Superior temporal gyrus (tissue), 1 donor: ENCODE results near the gene ABI2.
"Not testable (repeated sequence)": the region's sequence is repeated elsewhere in the genome, so short reads cannot be mapped to it uniquely, and the experiment has no call there.

ENCODE experiments used
- DNase-seq: peaks from one replicate; pipeline ENCODE4 v3.0.0-alpha.2; 2016; ENCODE audit errors: extremely low spot score

The ABI2 gene

GRCh38 chr2:203327901-203328759 is at the start of gene ABI2:
Gene ABI2 (plus strand): TSS chr2:203328394. CDS start chr2:203328515, 121 bp downstream.
- peak; percentile 84 for DNase-seq

GRCh38 chr2:203279288-203279687 is 48.9 kb upstream of the ABI2 start:
- no peak for DNase-seq

- DNase-seq: no peak
These were observed 47.6 kb upstream of the ABI2 start for GRCh38 chr2:203280428-203281064.

DNA sequence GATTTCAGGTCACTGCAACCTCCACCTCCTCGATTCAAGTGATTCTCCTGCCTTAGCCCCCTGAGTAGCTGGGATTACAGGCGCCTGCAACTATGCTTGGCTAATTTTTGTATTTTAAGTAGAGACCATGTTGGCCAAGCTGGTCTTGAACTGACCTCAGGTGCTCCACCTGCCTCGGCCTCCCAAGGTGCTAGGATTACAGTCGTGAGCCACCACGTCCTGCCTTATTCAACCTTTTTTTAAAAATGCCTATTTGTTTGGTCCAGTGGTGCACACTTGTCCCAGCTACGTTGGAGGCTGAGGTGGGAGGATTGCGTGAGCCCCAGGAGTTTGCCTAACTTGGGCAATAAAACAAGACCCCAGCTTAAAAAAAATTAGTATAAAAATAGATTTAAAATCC is 46.1 kb upstream of the ABI2 start:
- no peak for DNase-seq

GRCh38 chr2:203286532-203286931 is 41.7 kb upstream of the ABI2 start:
- no peak for DNase-seq

GRCh38 chr2:203301667-203302066 is 26.5 kb upstream of the ABI2 start:
- DNase-seq: no peak

- DNase-seq: not testable (repeated sequence)
These were observed 25.6 kb upstream of the ABI2 start for GRCh38 chr2:203302586-203302985.

DNA sequence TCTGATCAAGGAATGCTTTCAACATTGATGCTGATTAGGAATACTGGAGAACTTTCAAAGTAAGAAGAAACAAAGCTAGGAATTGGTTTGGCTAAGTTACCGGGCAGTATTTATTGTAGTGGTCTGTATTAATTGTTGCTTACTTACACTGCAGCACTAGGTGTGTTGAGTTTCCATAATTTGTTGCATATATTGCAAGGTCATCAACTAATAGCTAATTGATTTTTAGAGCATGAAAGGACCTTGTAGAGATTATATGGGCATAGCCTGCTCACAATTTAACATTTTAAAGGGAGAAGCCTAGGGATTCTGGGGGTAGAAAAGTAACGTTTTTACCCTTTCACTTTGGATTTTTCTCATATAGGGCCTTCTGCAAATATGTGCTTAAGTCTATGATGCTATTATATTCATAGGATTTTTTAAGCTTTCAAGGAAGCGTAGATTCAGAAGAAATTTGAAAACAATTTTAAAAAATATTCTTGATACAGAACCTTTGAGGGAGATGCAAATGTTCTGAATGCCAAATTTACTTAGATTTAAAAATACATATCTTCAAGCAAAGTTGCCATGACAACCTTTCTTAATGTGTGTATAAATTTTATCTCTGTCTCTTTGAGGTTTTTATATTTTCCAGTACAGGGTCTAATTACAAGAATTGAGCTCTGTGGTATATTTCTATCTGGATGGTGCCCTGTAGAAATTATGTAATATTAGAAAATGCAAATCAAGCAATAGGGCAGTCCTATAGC is 17.3 kb upstream of the ABI2 start:
- DNase-seq: no peak

DNA sequence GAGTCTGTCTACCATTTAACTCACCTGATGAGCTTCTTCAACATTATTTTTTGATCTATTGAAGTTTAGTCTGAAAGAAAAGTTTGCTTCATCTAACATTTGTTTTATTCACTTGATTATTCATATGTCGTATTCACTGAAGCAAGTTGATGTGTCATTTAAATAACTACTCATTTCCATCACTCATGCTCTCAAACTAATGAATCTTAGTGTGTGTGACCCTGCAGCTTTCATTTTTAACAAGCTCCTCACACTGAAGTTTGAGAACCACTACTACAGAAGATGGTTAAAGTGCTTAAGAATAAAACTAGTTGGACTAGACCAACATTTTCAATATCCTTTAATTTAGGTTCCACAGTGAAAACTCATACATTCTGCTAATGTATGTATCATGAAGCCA is 1.8 kb upstream of the ABI2 start:
- DNase-seq: no peak

GRCh38 chr2:203327582-203327900 is 653 bp upstream of the ABI2 start:
- no peak for DNase-seq

GRCh38 chr2:203328760-203329540 is 756 bp downstream of the ABI2 start:
- DNase-seq: peak; percentile 51

- DNase-seq: no peak
These were observed 2.2 kb downstream of the ABI2 start for GRCh38 chr2:203330434-203330833.

DNA sequence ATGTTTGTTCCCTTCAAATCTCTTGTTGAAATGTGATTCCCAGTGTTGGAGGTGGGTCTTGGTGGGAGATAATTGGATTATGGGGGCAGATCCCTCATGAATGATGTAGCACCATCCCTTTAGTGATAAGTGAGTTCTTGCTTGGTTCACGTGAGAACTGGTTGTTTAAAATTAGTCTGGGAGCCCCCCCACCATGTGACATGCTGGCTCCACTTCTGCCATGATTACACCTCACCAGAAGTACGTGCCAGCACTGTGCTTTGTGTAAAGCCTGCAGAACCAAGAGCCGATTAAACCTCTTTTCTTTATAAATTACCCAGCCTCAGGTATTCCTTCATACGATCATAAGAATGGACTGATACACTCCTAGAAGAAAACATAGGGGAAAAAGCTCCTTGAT is 10.1 kb downstream of the ABI2 start:
- no peak for DNase-seq

DNA sequence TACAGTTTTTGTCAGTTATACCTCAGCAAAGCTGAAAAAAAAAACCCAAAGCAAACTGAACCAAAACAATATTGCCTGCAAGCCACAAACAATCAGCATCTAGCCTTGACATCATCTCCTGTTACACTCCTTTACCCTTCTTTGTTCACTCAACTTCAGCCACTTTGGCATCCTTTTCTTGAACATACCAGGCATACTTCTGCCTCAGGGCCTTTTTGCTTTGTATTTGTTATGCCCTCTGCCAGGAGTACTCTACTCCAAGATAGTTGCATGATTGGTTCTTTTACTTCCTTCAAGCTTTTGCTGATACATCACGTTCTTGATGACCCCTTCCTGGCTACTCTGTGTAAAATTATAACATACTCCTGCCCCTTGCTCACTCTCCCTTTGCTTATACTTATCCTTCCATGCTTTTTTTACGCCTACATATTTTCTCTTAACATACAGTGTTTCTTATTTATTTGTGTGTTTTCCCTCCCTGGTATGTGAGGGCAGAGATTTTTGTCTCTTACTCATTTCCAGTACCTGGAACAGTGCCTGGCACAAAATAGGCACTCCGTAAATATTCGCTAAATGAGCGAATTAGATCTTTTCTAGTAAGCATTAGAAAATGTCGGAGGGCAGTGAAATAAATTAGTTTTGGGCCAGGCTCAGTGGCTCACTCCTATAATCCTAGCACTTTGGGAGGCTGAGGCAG is 12.7 kb downstream of the ABI2 start:
- DNase-seq: no peak

DNA sequence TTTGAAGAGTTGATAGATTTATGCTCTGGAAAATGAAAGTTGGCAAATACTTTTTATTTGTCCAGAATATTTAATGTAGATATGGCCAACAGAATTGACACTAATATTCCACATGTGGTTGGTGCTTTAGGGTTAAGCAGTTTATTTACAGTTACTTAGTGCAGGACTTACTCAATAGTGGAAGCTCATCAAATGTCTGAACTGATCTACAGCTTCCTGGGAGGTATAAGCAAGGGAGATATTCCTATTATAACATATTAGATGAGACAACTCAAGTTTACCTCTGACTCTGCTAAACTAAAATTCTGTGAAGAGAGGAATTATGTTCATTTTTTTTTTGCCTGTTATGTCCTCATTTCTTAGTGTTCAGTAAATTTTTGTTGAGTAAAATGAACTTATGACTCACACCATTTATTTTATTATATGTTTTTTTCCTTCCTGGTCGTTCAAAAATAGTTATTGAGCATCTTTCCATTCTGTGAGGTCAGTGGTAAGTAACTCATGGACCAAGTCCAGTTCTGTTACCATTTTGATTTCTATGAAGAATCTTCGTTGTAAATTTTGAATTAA is 13.6 kb downstream of the ABI2 start:
- DNase-seq: no peak

- not testable (repeated sequence) for DNase-seq
These were observed 14.2 kb downstream of the ABI2 start for GRCh38 chr2:203342374-203342773.

GRCh38 chr2:203344667-203345066 is 16.5 kb downstream of the ABI2 start:
- no peak for DNase-seq

- no peak for DNase-seq
These were observed 18.4 kb downstream of the ABI2 start for GRCh38 chr2:203346612-203347011.

DNA sequence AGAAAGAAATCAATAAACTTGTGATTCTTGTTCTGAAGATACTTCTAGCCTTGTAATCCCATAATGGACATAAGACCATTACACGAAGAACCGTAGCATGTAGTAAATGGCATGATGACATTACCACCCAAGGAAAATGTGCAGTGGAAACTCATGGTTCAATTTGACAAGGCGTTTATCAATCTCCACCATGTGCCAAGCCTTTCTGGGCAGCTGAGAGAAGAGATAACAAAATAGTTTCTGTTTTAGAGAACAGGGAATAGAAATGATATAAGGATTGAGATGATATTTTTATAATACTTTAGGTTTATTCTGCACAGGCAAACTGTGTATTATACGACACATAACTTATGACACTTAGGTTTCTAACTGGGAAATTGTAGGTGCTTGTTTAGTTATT is 19.2 kb downstream of the ABI2 start:
- DNase-seq: no peak

DNA sequence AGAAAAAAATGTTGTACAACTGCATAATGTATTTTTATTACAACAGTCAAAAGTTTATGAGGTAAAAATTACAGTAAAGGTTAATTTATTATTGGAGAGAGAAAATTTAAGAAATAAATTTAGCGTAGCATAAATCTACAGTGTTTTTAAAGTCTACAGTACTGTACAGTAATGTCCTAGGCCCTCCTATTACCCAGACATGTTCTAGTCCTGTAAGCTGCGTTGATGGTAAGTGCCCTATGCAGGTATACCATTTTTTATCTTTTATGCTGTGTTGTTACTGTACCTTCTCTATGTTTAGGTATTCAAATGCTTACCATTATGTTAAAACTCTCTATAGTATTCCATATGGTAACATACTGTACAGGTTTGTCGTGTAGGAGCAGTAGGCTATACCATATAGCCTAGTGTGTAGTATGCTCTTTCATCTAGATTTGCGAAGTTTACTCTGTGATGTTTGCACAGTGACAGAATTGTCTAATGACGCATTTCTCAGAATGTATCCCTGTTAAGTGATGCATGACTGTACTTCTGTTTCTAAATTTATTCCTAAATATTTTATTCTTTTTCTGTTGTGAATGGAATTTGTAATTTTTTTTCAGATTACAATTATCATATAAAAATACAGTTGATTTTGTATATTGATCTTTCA is 24.5 kb downstream of the ABI2 start:
- DNase-seq: no peak
